Measurements from ENCODE around the gene ZNF280A.

GRCh38 chr22:22507743-22508273 is 12.3 kb downstream of the ZNF280A start:
- TF ChIP-seq EZH2 (IDR thresholded peaks at IDR 0.05; ENCODE audit: insufficient read depth, low read length) (no peak), CTCF (IDR thresholded peaks at IDR 0.05; ENCODE audit: insufficient read depth, low read depth, low read length) (no peak)
